Brain microvascular endothelial cell (primary cell): ENCODE data around the gene IL1R1.

Experiments
- DNase-seq: peaks from one replicate; pipeline ENCODE4 v3.0.0-alpha.2; 2020
- H3K27ac ChIP-seq: fragments of 250-450 bp; sonication (Bioruptor Pico); 2 replicates; pipeline ENCODE4 v1.5.1; 2020; ENCODE audit warnings: mild to moderate bottlenecking, moderate library complexity
- H3K27me3 ChIP-seq: fragments of 250-450 bp; sonication (Bioruptor Pico); replicated peaks from 2 replicates; pipeline ENCODE4 v1.5.1; 2020; ENCODE audit warnings: mild to moderate bottlenecking
- H3K36me3 ChIP-seq: fragments of 250-450 bp; sonication (Bioruptor Pico); replicated peaks from 2 replicates; pipeline ENCODE4 v1.5.1; 2020; ENCODE audit warnings: mild to moderate bottlenecking
- H3K4me3 ChIP-seq: 2 replicates; pipeline ENCODE4 v1.5.1; 2011; ENCODE audit warnings: low read depth, mild to moderate bottlenecking, control low read depth, low read length, moderate library complexity
- in situ Hi-C: cut with HindIII; loops from 2 replicates; pipeline ENCODE4 v1.10.0; 2017; ENCODE audit warnings: low sequenced_read_pairs, low pct_ligation_motif_present
- TF ChIP-seq, protein P1 (sequence below): IDR thresholded peaks from 2 replicates; pipeline ENCODE4 v1.5.1; 2011; ENCODE audit warnings: low read depth, mild to moderate bottlenecking, moderate library complexity, low read length, control low read depth, inconsistent platforms; ENCODE audit errors: missing control alignments

Gene IL1R1

DNA sequence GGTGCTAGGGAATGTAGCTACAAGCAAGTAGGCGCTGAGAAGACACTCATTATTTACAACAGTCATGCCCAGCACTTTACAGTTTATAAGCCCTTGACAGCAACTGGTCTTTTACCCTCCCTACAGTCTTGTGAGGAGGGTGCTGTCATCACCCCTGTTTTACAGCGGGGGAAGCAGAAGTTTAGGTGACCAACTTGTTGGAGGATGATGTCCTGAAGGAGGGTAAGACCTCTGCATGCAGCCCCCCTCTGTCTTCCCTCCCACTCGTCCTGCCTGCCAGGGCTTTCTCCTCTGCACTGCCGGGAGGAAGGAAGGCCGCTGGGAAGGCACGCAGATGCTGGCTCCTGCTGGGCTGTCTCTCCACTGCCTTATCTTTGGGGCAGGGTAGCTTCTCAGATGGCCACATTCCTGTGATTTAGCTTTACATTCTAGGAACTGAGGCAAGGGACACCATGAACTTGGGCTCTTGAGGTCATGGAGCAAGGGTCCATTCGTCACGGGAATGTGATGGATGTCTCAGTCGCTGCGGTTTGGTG lies 972 bp downstream of the IL1R1 start:
- peaks cover 16% of the 10 kb centered on the region for H3K36me3 ChIP-seq
- in situ Hi-C loops: no loop called here
- H3K27ac ChIP-seq: peak overlapping the region; percentile 93
- H3K4me3 ChIP-seq: peak overlapping the region; percentile 77
- TF ChIP-seq, protein P1, sequence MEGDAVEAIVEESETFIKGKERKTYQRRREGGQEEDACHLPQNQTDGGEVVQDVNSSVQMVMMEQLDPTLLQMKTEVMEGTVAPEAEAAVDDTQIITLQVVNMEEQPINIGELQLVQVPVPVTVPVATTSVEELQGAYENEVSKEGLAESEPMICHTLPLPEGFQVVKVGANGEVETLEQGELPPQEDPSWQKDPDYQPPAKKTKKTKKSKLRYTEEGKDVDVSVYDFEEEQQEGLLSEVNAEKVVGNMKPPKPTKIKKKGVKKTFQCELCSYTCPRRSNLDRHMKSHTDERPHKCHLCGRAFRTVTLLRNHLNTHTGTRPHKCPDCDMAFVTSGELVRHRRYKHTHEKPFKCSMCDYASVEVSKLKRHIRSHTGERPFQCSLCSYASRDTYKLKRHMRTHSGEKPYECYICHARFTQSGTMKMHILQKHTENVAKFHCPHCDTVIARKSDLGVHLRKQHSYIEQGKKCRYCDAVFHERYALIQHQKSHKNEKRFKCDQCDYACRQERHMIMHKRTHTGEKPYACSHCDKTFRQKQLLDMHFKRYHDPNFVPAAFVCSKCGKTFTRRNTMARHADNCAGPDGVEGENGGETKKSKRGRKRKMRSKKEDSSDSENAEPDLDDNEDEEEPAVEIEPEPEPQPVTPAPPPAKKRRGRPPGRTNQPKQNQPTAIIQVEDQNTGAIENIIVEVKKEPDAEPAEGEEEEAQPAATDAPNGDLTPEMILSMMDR: no peak
- no peak for DNase-seq
- no peaks in the 10 kb centered on the region for H3K27me3 ChIP-seq

DNA sequence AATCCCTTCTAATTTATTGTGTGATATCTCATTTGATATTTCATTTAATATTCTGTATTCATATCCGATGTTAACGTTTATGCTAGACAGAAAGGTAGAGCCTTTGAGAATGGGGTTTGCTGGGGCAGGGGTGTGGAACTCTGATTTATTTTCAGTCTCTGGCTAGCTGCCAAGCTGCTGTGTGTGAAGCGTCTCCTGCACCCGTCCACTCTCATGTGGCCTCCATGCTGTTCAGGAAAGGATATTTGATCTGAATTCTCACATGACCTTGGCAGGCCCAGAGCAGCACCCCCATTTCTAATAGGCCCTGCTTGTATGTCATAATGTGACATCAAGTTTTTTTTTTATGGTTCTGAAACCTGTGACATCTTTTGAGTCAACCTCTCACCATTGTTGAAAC lies 1.6 kb downstream of the IL1R1 start:
- peak overlapping the region; percentile 77 for H3K4me3 ChIP-seq
- DNase-seq: no peak
- peaks cover 16% of the 10 kb centered on the region for H3K36me3 ChIP-seq
- no peaks in the 10 kb centered on the region for H3K27me3 ChIP-seq
- in situ Hi-C loops: no loop called here
- peak overlapping the region; percentile 93 for H3K27ac ChIP-seq
- TF ChIP-seq, protein P1: no peak

DNA sequence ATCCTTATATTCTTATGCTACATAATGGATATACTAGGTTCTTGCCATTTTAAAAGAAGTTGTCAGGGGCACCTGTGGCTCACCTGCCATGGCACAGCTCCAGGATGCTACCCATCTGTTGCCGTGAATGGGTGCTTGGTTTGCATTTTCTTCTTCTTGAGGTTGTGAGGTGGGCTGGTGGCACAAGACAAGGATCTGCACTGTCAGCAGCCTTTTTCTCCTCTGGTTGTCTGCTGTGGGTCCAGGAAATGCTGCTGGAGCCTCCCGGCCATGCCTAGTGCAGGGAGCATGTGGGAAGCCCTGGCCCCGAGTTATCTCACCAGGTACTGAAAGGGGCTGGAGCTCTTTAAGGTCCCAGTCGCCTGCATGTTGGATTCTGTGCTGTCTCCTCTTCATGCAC lies 2.6 kb downstream of the IL1R1 start:
- Histone ChIP-seq H3K36me3 (peaks cover 16% of the 10 kb centered on the region), H3K4me3 (no peak overlapping the region), H3K27me3 (no peaks in the 10 kb centered on the region), H3K27ac (no peak overlapping the region)
- DNase-seq: no peak
- in situ Hi-C loops: no loop called here
- TF ChIP-seq, protein P1: no peak

DNA sequence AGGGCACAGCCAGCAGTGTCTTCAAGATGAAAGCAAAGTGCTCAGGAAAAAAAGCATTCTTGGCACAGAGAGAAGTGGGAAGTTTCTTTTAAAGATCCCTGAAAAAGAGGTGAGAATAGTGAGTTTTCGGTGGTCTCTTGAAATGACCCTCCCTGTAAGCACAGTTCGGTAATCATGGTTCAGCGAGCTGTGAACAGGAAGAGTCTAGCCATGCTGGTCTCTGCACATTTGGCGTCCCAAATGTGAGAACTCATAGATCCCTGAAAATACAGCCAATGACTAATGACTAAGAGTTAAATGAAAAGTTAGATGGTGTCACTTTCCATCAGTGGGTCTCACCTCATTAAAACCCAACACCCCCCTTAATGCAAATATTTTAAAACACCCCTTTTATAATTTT lies 3.4 kb downstream of the IL1R1 start:
- H3K36me3 ChIP-seq: peaks cover 18% of the 10 kb centered on the region
- in situ Hi-C loops: no loop called here

DNA sequence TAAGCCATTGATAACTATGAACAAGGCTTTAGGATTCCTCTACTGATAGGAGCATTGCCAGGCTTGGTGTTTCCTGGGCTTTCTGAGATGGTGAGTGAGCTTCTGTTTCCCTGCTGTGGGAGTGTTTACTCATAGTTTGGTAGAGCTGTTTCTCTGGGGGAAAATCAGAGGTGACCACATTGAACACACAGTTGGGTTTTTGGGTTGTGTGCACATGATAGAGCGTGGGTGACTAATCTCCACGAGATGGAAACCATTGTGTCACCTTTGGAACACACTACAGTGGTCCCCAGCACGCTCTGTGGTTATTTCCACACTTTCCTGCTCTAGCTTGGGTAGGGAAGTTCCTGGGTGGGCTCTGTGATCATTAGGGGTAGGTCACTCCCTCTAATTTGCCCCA lies 5.4 kb downstream of the IL1R1 start:
- TF ChIP-seq, protein P1: no peak
- Histone ChIP-seq H3K27me3 (no peaks in the 10 kb centered on the region), H3K27ac (no peak overlapping the region), H3K4me3 (no peak overlapping the region), H3K36me3 (peaks cover 18% of the 10 kb centered on the region)
- peak; percentile 55 for DNase-seq
- in situ Hi-C loops: no loop called here

More for the DNA sequence above, 3.4 kb downstream of the IL1R1 start:
- TF ChIP-seq, protein P1: no peak
- no peaks in the 10 kb centered on the region for H3K27me3 ChIP-seq
- DNase-seq: no peak
- no peak overlapping the region for H3K4me3 ChIP-seq
- no peak overlapping the region for H3K27ac ChIP-seq

DNA sequence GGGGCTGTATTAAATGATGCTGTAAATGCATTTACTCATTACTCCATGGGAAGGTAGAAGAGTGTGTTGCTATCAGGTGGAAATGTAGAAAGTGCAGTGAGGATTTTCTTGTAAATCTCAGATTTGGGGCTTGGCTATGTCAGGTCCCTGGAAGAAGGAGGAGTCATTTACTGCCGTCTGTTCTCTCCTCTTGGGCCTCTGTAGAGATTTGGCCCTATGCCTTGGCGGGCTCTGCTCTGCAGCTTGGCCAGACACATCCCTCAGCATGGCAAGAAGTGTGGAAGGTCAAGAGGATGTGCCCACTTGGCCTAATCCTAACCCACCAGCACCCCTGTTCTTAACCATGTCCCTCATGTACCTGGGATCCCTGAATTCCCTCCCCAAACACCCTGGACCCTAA lies 6.7 kb downstream of the IL1R1 start:
- in situ Hi-C loops: no loop called here
- H3K27me3 ChIP-seq: no peaks in the 10 kb centered on the region
- H3K27ac ChIP-seq: no peak overlapping the region
- no peak overlapping the region for H3K4me3 ChIP-seq
- H3K36me3 ChIP-seq: peaks cover 21% of the 10 kb centered on the region
- TF ChIP-seq, protein P1: no peak
- DNase-seq: no peak
